GM23338 (cell line): ENCODE measurements around the gene HPS3. TPM values are rescaled to one million over a fixed set of nuclear protein-coding genes. Genes with fewer than 3 reads are reported as not detected.

Source experiments
- ATAC-seq: fragments of 200-7000 bp; cut with Tn5 transposase; 3 replicates; pipeline ENCODE4 v1.9.1; 2020
- DNase-seq: peaks from one replicate; pipeline ENCODE4 v3.0.0-alpha.2; 2015; ENCODE audit warnings: low spot score
- H2AFZ ChIP-seq: fragments of 200-600 bp; sonication (generic); 2 replicates; pipeline ENCODE4 v1.8.0; 2016; ENCODE audit warnings: antibody characterized with exemption, mild to moderate bottlenecking, moderate library complexity
- H3F3A ChIP-seq: fragments of 200-600 bp; sonication (generic); replicated peaks from 2 replicates; pipeline ENCODE4 v1.8.0; 2017; ENCODE audit warnings: antibody characterized with exemption, mixed run types, low read depth
- H3K27ac ChIP-seq: fragments of 200-600 bp; sonication (generic); 2 replicates; pipeline ENCODE4 v1.6.1; 2016; ENCODE audit warnings: low read depth
- H3K27me3 ChIP-seq: fragments of 200-600 bp; sonication (generic); 2 replicates; pipeline ENCODE4 v1.8.0; 2016; ENCODE audit warnings: mild to moderate bottlenecking, mixed run types, moderate library complexity; ENCODE audit not compliant: insufficient read depth
- H3K36me3 ChIP-seq: fragments of 200-600 bp; sonication (generic); 2 replicates; pipeline ENCODE4 v1.8.0; 2016; ENCODE audit warnings: mild to moderate bottlenecking; ENCODE audit not compliant: insufficient read depth
- H3K4me1 ChIP-seq: fragments of 200-600 bp; sonication (generic); 2 replicates; pipeline ENCODE4 v1.8.0; 2016; ENCODE audit warnings: mild to moderate bottlenecking, moderate library complexity; ENCODE audit not compliant: insufficient read depth
- H3K4me2 ChIP-seq: fragments of 200-600 bp; sonication (generic); 2 replicates; pipeline ENCODE4 v1.7.1; 2017; ENCODE audit warnings: mixed run types
- H3K4me3 ChIP-seq: fragments of 200-600 bp; sonication (generic); 2 replicates; pipeline ENCODE4 v1.6.1; 2016; ENCODE audit warnings: mixed run types
- H3K79me2 ChIP-seq: fragments of 200-600 bp; sonication (generic); replicated peaks from 2 replicates; pipeline ENCODE4 v1.8.0; 2017; ENCODE audit warnings: mild to moderate bottlenecking; ENCODE audit not compliant: insufficient read depth
- H3K9me2 ChIP-seq: fragments of 200-600 bp; sonication (generic); 2 replicates; pipeline ENCODE4 v1.8.0; 2017; ENCODE audit not compliant: insufficient read depth
- H4K20me1 ChIP-seq: fragments of 200-600 bp; sonication (generic); replicated peaks from 2 replicates; pipeline ENCODE4 v1.8.0; 2017; ENCODE audit warnings: mild to moderate bottlenecking; ENCODE audit not compliant: insufficient read depth
- H3K27ac Mint-ChIP-seq: 2 replicates; pipeline ENCODE4 v1.8.0; 2020; ENCODE audit warnings: inconsistent platforms, mild to moderate bottlenecking, moderate library complexity, mixed read lengths
- H3K27me3 Mint-ChIP-seq: 3 replicates; pipeline ENCODE4 v1.8.0; 2022; ENCODE audit warnings: low read depth, mild to moderate bottlenecking, moderate library complexity, mixed read lengths, inconsistent platforms; ENCODE audit not compliant: insufficient read depth, poor library complexity
- H3K36me3 Mint-ChIP-seq: 3 replicates; pipeline ENCODE4 v1.8.0; 2021; ENCODE audit warnings: low read depth, mild to moderate bottlenecking, inconsistent platforms, moderate library complexity, mixed read lengths
- H3K4me1 Mint-ChIP-seq: 3 replicates; pipeline ENCODE4 v1.8.0; 2020; ENCODE audit warnings: mild to moderate bottlenecking, inconsistent platforms, mixed read lengths
- H3K4me3 Mint-ChIP-seq: 3 replicates; pipeline ENCODE4 v1.8.0; 2021; ENCODE audit warnings: moderate library complexity, mild to moderate bottlenecking, inconsistent platforms, mixed read lengths
- H3K9me3 Mint-ChIP-seq: 3 replicates; pipeline ENCODE4 v1.8.0; 2020; ENCODE audit warnings: moderate library complexity, mild to moderate bottlenecking, inconsistent platforms, mixed read lengths
- CREB1 ChIP-seq: fragments of 250-450 bp; sonication (Bioruptor Pico); IDR thresholded peaks from 2 replicates; pipeline ENCODE4 v1.5.0; 2020; ENCODE audit warnings: low read depth, mild to moderate bottlenecking, moderate library complexity
- EZH2phosphoT487 ChIP-seq: fragments of 200-600 bp; sonication (generic); IDR thresholded peaks from one replicate; pipeline ENCODE4 v1.8.1; 2018; ENCODE audit warnings: antibody characterized with exemption; ENCODE audit not compliant: unreplicated experiment
- JUNB ChIP-seq: IDR thresholded peaks from one replicate; pipeline ENCODE4 v1.6.1; 2016; ENCODE audit warnings: antibody characterized with exemption; ENCODE audit not compliant: unreplicated experiment
- NANOG ChIP-seq: IDR thresholded peaks from 2 replicates; pipeline ENCODE4 v1.6.1; 2016; ENCODE audit warnings: antibody characterized with exemption, borderline replicate concordance
- POLR2AphosphoS5 ChIP-seq: IDR thresholded peaks from 2 replicates; pipeline ENCODE4 v1.6.1; 2016; ENCODE audit warnings: antibody characterized with exemption, low read depth
- STAT1 ChIP-seq: IDR thresholded peaks from one replicate; pipeline ENCODE4 v1.6.1; 2016; ENCODE audit warnings: antibody characterized with exemption; ENCODE audit not compliant: unreplicated experiment
- ZNF114 ChIP-seq: fragments of 250-450 bp; sonication (Bioruptor Pico); IDR thresholded peaks from 2 replicates; pipeline ENCODE4 v1.5.0; 2020; ENCODE audit warnings: mild to moderate bottlenecking, moderate library complexity
- polyA plus RNA-seq: library from polyadenylated mRNA; unstranded; fragments of >200 nt; fragmentation: Nextera tagmentation; extraction: Ambion mirVana; gene quantifications from 2 replicates; pipeline ENCODE4 v1.2.1, GENCODE V29; 2016
- total RNA-seq: library from RNA; depleted of rRNA; stranded (reverse); fragments of >200 nt; shearing (Covaris generic); gene quantifications from 2 replicates; pipeline ENCODE4 v1.2.3, GENCODE V29; 2014
- TF ChIP-seq, protein P1 (sequence below): IDR thresholded peaks from 2 replicates; pipeline ENCODE4 v1.6.1; 2016; ENCODE audit warnings: antibody characterized with exemption
- TF ChIP-seq, protein P2 (sequence below): IDR thresholded peaks from one replicate; pipeline ENCODE4 v1.6.1; 2018; ENCODE audit warnings: antibody characterized with exemption; ENCODE audit not compliant: unreplicated experiment
- TF ChIP-seq, protein P3 (sequence below), 2 experiments: fragments of 200-600 bp in 1 of 2; sonication (generic) in 1 of 2; conservative IDR thresholded peaks; 2 replicates each; pipeline versions ENCODE4 v1.5.1 to v1.6.1; 2016 to 2017; ENCODE audit warnings: antibody characterized with exemption in 2 of 2, low read depth in 2 of 2, mild to moderate bottlenecking in 2 of 2, moderate library complexity in 1 of 2

Gene HPS3
- total and polyA plus RNA-seq, 2 experiments from 2014 or later: 41.7 to 66.8 TPM

DNA sequence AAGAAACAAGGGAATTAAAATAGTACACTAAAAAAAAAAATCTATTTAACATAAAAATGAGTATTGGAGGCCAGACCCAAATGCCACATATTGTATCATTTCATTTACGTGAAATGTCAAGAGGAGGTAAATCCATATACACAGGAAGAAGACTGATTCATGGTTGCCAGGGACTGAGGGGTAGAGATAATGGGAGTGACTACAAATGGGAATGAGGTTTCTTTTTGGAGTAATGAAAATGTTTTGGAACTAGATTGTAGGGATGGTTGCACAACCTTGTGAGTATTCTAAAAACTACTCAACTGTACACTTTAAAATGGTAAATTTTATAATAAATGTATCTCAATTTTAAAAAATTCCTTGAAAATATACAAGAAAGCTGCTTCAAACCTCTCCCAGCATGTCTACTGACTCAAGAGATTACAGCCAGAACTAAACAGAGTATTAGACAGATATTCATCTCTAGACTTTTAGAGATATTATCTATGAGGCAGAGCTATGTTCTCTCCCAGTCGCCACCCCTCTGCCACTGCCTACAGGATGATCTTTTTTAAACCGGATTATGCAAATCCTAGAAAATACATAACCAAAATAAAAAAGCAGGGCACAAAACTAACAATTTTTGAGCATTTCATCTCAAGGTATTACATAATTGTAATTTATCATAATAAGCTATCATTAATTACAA, 49.3 kb upstream of the HPS3 start:
- peaks cover 12% of the 10 kb centered on the region for H3K4me1 Mint-ChIP-seq
- Histone ChIP-seq H3K27ac (no peak overlapping the region), H3K79me2 (peaks cover 86% of the 10 kb centered on the region), H3K27me3 (peaks cover 6% of the 10 kb centered on the region; the same call in 1 of the 2 replicates), H3K4me2 (no peak overlapping the region), H3K4me1 (peaks cover 11% of the 10 kb centered on the region), H3K9me2 (no peaks in the 10 kb centered on the region), H3K4me3 (no peak overlapping the region), H2AFZ (no peak overlapping the region), H3F3A (no peaks in the 10 kb centered on the region), H4K20me1 (peaks cover 26% of the 10 kb centered on the region), H3K36me3 (peaks cover 10% of the 10 kb centered on the region; the same call in 1 of the 2 replicates)
- TF ChIP-seq, protein P1, sequence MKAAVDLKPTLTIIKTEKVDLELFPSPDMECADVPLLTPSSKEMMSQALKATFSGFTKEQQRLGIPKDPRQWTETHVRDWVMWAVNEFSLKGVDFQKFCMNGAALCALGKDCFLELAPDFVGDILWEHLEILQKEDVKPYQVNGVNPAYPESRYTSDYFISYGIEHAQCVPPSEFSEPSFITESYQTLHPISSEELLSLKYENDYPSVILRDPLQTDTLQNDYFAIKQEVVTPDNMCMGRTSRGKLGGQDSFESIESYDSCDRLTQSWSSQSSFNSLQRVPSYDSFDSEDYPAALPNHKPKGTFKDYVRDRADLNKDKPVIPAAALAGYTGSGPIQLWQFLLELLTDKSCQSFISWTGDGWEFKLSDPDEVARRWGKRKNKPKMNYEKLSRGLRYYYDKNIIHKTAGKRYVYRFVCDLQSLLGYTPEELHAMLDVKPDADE: no peak
- TF ChIP-seq, protein P2, sequence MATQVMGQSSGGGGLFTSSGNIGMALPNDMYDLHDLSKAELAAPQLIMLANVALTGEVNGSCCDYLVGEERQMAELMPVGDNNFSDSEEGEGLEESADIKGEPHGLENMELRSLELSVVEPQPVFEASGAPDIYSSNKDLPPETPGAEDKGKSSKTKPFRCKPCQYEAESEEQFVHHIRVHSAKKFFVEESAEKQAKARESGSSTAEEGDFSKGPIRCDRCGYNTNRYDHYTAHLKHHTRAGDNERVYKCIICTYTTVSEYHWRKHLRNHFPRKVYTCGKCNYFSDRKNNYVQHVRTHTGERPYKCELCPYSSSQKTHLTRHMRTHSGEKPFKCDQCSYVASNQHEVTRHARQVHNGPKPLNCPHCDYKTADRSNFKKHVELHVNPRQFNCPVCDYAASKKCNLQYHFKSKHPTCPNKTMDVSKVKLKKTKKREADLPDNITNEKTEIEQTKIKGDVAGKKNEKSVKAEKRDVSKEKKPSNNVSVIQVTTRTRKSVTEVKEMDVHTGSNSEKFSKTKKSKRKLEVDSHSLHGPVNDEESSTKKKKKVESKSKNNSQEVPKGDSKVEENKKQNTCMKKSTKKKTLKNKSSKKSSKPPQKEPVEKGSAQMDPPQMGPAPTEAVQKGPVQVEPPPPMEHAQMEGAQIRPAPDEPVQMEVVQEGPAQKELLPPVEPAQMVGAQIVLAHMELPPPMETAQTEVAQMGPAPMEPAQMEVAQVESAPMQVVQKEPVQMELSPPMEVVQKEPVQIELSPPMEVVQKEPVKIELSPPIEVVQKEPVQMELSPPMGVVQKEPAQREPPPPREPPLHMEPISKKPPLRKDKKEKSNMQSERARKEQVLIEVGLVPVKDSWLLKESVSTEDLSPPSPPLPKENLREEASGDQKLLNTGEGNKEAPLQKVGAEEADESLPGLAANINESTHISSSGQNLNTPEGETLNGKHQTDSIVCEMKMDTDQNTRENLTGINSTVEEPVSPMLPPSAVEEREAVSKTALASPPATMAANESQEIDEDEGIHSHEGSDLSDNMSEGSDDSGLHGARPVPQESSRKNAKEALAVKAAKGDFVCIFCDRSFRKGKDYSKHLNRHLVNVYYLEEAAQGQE: no peak
- no peak for TF ChIP-seq STAT1
- no peak overlapping the region for H3K4me3 Mint-ChIP-seq
- H3K9me3 Mint-ChIP-seq: no peaks in the 10 kb centered on the region
- H3K27ac Mint-ChIP-seq: no peak overlapping the region
- ATAC-seq (no peak), DNase-seq (no peak)
- H3K27me3 Mint-ChIP-seq: no peaks in the 10 kb centered on the region
- H3K36me3 Mint-ChIP-seq: peaks cover 26% of the 10 kb centered on the region

DNA sequence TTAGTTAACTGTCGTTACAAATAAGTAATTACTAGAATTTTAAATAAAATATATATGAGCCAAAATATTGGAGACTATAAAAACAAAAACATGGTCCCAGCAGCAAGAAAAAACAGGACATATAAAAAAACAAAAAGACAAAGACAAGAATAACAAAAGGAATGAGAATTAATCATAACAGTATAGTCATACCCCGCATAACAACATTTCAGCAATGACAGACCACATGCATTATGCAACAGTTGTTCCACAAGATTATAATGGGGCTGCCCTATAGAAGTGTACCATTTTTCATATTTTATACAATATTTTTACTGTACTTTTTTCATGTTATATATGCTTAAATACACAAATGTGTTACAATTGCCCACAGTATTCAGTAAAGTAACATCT, 48.7 kb upstream of the HPS3 start:
- no peaks in the 10 kb centered on the region for H3F3A ChIP-seq
- H3K27ac ChIP-seq: no peak overlapping the region
- TF ChIP-seq POLR2AphosphoS5: no peak
- no peak for TF ChIP-seq EZH2phosphoT487
- no peak for TF ChIP-seq STAT1
- TF ChIP-seq, protein P2: no peak
- TF ChIP-seq NANOG: no peak
- TF ChIP-seq, protein P3, sequence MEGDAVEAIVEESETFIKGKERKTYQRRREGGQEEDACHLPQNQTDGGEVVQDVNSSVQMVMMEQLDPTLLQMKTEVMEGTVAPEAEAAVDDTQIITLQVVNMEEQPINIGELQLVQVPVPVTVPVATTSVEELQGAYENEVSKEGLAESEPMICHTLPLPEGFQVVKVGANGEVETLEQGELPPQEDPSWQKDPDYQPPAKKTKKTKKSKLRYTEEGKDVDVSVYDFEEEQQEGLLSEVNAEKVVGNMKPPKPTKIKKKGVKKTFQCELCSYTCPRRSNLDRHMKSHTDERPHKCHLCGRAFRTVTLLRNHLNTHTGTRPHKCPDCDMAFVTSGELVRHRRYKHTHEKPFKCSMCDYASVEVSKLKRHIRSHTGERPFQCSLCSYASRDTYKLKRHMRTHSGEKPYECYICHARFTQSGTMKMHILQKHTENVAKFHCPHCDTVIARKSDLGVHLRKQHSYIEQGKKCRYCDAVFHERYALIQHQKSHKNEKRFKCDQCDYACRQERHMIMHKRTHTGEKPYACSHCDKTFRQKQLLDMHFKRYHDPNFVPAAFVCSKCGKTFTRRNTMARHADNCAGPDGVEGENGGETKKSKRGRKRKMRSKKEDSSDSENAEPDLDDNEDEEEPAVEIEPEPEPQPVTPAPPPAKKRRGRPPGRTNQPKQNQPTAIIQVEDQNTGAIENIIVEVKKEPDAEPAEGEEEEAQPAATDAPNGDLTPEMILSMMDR (conservative IDR thresholded peaks at IDR 0.05; ENCODE audit: low read depth in 2 of 2): no peak
- TF ChIP-seq CREB1 (CRISPR knock-in tag): no peak
- no peak for TF ChIP-seq JUNB
- TF ChIP-seq ZNF114 (CRISPR knock-in tag): no peak

More for the DNA sequence above, 48.7 kb upstream of the HPS3 start:
- no peak overlapping the region for H3K27ac Mint-ChIP-seq
- H3K4me3 Mint-ChIP-seq: no peak overlapping the region
- no peak for ATAC-seq
- peaks cover 15% of the 10 kb centered on the region for H3K4me1 Mint-ChIP-seq
- H4K20me1 ChIP-seq: peaks cover 28% of the 10 kb centered on the region
- H3K4me2 ChIP-seq: no peak overlapping the region
- no peak for DNase-seq
- no peak overlapping the region for H3K4me3 ChIP-seq
- H3K9me2 ChIP-seq: no peaks in the 10 kb centered on the region
- H2AFZ ChIP-seq: no peak overlapping the region
- H3K4me1 ChIP-seq: peaks cover 14% of the 10 kb centered on the region
- H3K9me3 Mint-ChIP-seq: no peaks in the 10 kb centered on the region
- no peaks in the 10 kb centered on the region for H3K27me3 Mint-ChIP-seq
- H3K79me2 ChIP-seq: peaks cover 91% of the 10 kb centered on the region
- peaks cover 26% of the 10 kb centered on the region for H3K36me3 Mint-ChIP-seq
- H3K36me3 ChIP-seq: peaks cover 10% of the 10 kb centered on the region; the same call in 1 of the 2 replicates
- H3K27me3 ChIP-seq: peaks cover 6% of the 10 kb centered on the region; the same call in 1 of the 2 replicates
